HepG2 (cell line): ENCODE data around the gene BTBD19.

Source experiments
- ATF4 ChIP-seq, 2 experiments: fragments of 450-650 bp in 1 of 2; sonication (generic) in 1 of 2; formaldehyde crosslinking; IDR thresholded peaks; 2 replicates each; pipeline versions ENCODE4 v1.5.0 to v1.8.0; 2020 to 2022; ENCODE audit warnings: mild to moderate bottlenecking in 1 of 2, missing genetic modification reagents in 1 of 2
- CTCF ChIP-seq: sonication (generic); formaldehyde crosslinking; IDR thresholded peaks from 2 replicates; pipeline ENCODE4 v1.5.0; 2020; ENCODE audit warnings: mild to moderate bottlenecking, missing genetic modification reagents, moderate library complexity
- FOXA1 ChIP-seq, 2 experiments: fragments of 450-650 bp in 1 of 2; sonication (generic) in 1 of 2; formaldehyde crosslinking in 1 of 2; IDR thresholded peaks; 2 replicates each; pipeline versions ENCODE4 v1.4.0 to v1.6.1; 2016 to 2020; ENCODE audit warnings: missing genetic modification reagents in 1 of 2
- FOXC1 ChIP-seq: sonication (generic); formaldehyde crosslinking; IDR thresholded peaks from 2 replicates; pipeline ENCODE4 v1.8.0; 2022; ENCODE audit warnings: mild to moderate bottlenecking, missing genetic modification reagents, borderline replicate concordance
- HNF1B ChIP-seq: sonication (generic); formaldehyde crosslinking; IDR thresholded peaks from 2 replicates; pipeline ENCODE4 v1.5.1; 2020; ENCODE audit warnings: mild to moderate bottlenecking, moderate library complexity, missing genetic modification reagents
- HNRNPK ChIP-seq: fragments of 200-400 bp; formaldehyde crosslinking; IDR thresholded peaks from 2 replicates; pipeline ENCODE4 v1.6.1; 2018; ENCODE audit warnings: low read length, low read depth, moderate library complexity, mild to moderate bottlenecking; ENCODE audit not compliant: poor library complexity, severe bottlenecking
- NFKB2 ChIP-seq: sonication (generic); formaldehyde crosslinking; IDR thresholded peaks from 2 replicates; pipeline ENCODE4 v1.4.0; 2020; ENCODE audit warnings: missing genetic modification reagents, borderline replicate concordance
- SMAD3 ChIP-seq: sonication (generic); formaldehyde crosslinking; IDR thresholded peaks from 2 replicates; pipeline ENCODE4 v1.4.0; 2020; ENCODE audit warnings: missing genetic modification reagents
- TCF7 ChIP-seq: sonication (generic); IDR thresholded peaks from 2 replicates; pipeline ENCODE4 v1.6.1; 2016; ENCODE audit warnings: antibody characterized with exemption, low read depth
- TFDP2 ChIP-seq: sonication (generic); formaldehyde crosslinking; IDR thresholded peaks from 2 replicates; pipeline ENCODE4 v1.4.0; 2020; ENCODE audit warnings: missing genetic modification reagents
- ZNF17 ChIP-seq: sonication (generic); formaldehyde crosslinking; IDR thresholded peaks from 2 replicates; pipeline ENCODE4 v1.5.0; 2020; ENCODE audit warnings: mild to moderate bottlenecking, missing genetic modification reagents
- ZNF7 ChIP-seq: IDR thresholded peaks from 2 replicates; pipeline ENCODE4 v1.6.1; 2016; ENCODE audit warnings: missing biosample characterization, missing genetic modification reagents
- ZNF772 ChIP-seq: sonication (generic); formaldehyde crosslinking; IDR thresholded peaks from 2 replicates; pipeline ENCODE4 v1.5.0; 2020; ENCODE audit warnings: mild to moderate bottlenecking, missing genetic modification reagents

- TF ChIP-seq HNRNPK = no peak
- TF ChIP-seq ZNF17 (CRISPR knock-in tag) = no peak
- TF ChIP-seq CTCF = no peak
- no peak for TF ChIP-seq ATF4 (CRISPR knock-in tag; IDR thresholded peaks at IDR 0.05)
- no peak for TF ChIP-seq TCF7
- no peak for TF ChIP-seq FOXA1 (IDR thresholded peaks at IDR 0.05)
- no peak for TF ChIP-seq FOXA1 (CRISPR knock-in tag; IDR thresholded peaks at IDR 0.05)
- no peak for TF ChIP-seq HNF1B (CRISPR knock-in tag)
- no peak for TF ChIP-seq NFKB2
- TF ChIP-seq ZNF7 = no peak
- TF ChIP-seq FOXC1 (CRISPR knock-in tag) = no peak
- TF ChIP-seq SMAD3 (CRISPR knock-in tag) = no peak
- no peak for TF ChIP-seq TFDP2
- TF ChIP-seq ZNF772 = no peak
Measured at GRCh38 chr1:44839576-44839975, 31.3 kb downstream of the BTBD19 start.
